ENCODE measurements around the gene LRRC75B.
"Not testable (repeated sequence)": the region's sequence is repeated elsewhere in the genome, so short reads cannot be mapped to it uniquely, and the experiment has no call there.

LRRC75B gene, protein sequence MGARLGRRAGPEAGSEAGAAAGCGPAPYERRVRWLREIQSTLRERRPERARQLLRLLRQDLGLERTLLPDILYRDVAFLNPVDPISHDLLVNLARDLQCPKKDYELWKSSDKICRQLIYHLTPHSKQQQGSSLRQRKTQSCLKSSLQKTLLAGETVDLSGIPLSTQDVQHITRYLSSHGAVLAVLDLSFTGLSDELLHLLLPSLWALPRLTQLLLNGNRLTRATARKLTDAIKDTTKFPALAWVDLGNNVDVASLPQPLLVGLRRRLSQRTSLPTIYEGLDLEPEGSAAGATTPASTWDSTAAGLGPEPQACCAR

DNA sequence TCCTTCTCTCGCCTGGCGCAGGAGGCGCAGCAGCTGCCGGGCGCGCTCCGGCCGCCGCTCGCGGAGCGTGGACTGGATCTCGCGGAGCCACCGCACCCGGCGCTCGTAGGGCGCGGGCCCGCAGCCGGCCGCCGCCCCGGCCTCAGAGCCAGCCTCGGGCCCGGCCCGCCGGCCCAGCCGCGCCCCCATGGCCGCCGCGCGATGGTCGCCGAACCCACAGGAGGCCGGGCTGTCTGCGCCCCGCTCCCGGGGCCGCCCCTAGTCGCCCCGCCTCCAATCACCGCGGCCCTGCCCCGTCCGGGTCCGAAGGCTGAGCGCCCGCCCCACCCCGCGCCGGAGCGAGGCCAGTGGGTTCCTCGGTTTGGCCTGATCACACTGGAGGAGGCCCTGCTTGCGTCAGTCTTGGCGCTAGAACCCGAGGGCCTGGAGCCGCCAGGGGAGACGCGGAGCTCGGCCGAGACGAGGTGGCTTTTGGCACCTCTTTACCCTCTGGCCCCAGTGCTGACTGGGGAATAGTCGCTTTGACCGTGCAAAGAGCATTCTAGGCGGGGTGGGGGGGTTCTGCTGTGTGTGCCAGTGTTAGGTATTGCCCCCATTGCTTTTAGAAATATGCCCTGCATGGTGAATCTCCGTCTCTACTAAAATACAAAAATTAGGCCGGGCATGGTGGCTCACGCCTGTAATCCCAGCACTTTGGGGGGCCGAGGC lies at the start of gene LRRC75B:
Gene LRRC75B (minus strand): TSS at position 223 of the 708 bp plus-strand sequence. CDS start 34 bp downstream, at position 189.
- no peak for DNase-seq

DNA sequence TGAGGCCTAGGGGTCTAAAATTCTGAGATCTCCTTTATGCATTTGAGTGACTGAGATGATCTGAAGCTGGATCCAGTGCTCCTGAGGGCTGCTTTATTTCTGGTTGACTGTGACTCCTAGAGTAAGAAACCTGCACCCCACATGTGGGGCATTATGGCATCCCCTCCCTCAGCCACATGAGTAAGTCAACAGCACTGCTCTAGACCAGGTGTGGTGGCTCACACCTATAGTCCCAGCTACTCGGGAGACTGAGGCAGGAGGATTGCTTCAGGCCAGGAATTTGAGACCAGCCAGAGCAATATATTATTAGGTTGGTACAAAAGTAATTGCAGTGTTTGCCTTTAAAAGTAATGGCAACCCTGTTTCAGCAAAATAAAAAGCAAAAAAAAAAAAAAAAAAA lies 49.4 kb upstream of the LRRC75B start:
- not testable (repeated sequence) for DNase-seq

DNA sequence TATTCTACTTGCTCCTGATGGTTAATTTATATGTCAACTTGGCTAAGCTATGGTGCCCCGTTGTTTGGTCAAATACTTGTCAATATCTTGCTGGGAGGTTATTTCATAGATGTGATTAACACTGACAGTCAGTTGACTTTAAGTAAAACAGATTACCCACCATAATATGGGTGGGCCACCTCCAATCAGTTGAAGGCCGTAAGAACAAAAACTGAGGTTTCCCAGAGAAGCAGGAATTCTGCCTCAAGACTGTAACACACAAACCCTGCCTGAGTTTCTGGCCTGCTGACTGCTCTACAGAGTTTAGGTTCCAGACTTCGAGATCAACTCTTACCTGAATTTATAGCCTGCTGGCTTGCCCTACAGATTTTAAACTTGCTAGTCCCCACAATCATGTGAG lies 43.6 kb upstream of the LRRC75B start:
- not testable (repeated sequence) for DNase-seq

DNA sequence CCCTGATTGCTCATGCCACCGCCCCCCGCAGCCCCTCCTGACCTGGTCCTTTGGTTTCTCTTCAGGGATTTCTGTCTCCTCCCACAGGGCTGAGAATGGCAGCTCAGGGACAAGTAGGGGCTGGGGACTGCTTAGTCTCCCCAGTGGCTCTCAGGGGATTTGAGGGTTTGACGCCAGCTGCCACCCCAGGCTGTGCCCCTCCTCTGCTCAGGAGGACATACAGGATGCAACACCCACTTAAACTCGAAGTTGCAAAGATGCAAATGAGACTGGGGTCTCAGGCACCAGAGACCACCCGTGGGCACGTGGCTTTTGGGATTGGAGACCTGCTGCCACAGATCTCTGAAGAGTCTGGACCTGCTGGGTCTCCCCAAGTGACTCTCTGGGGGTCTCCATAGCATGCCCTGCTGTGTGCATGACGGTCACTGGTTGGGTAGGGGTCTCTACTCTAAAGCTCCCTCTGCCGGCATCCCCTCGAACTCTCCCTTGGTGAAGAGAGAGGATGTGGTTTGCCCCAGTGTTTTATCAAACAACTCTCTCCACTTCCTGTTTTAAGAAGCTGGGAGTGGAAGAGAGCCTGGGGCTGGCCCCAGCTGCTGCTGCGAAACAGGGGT lies 42.0 kb upstream of the LRRC75B start:
- not testable (repeated sequence) for DNase-seq

DNA sequence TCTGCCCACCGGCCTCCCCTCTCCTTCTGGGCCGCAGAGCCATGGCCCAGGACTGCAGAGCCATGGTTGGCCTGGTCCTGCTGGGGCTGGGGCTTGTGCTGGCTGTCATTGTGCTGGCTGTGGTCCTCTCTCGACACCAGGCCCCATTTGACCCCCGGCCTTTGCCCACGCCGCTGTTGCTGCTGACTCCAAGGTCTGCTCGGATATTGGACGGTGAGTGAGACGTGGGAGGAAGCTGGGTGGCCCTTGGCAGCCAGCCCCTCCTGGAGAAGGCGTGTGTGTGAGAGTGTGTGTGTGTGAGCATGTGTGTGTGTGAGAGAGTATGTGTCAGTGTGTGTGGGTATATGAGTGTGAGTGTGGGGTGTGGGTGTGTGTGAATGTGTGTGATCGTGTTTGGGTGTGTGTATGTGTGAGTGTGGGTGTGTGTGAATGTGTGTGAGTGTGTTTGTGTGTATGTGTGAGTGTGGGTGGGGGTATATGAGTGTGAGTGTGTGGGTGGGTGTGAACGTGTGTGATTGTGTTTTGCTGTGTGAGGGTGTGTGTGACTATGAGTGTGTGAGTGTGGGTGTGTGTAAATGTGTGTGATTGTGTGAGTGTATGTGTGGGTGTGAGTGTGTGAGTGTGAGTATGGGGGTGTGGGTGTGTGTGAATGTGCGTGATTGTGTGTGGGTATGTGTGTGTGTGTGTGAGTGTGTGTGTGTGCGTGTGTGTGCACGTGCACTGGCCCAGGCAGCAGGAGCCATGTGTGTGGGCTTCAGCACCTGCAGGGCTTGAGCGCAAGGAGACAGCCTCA lies 40.6 kb upstream of the LRRC75B start:
- not testable (repeated sequence) for DNase-seq

DNA sequence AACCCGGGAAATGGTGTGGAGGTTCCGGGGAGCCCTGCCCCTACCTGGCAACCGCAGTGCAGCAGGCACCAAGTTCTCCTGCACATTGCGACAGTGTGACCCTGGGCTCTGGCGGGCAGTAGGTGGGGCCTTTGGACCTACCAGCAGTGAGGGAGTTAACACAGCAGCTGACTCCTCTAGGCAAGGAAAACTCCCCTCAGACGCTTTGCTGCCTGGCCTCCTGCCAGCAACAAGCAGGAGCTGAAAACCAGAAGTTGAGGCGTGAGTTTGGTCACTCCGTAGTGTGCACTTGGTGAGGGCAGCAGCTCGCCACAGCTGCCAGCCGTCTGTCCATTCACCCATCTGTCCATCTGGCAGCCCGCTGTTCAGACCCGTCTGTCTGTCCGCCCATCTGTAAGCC lies 39.8 kb upstream of the LRRC75B start:
- DNase-seq, result not testable (repeated sequence)

DNA sequence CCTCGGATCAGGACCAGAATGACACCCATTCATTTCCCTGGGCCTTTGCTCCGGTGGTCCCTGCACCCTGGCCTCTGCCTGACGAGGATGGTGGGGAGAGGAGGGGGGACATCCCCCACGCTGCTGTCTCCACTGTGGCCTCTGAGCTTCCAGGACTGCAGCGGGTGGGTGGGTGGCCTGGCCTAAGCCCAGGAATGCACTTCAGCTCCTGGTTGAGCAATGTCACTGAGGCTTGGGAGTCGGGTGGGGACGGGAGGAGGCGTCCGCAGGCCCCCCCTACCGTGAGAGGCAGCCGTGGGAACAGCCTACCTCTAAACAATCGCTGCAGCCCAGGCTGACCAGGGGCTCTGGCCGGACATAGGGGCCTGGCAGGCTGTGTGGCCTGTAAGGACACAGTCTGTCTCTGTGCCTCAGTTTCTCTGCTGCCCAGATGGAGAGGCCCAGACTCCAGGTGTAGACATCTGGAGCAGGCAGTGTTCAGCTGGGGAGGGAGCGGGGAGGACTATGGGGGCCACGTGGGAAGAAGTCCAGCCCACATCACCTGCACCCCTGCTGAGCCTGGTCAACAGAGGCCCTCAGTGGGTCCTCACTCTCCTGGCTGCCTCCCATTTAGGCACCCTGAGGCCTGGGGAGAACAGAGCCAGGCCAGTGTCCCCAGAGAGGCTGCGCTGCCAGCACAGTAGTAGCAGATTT lies 38.7 kb upstream of the LRRC75B start:
- not testable (repeated sequence) for DNase-seq

DNA sequence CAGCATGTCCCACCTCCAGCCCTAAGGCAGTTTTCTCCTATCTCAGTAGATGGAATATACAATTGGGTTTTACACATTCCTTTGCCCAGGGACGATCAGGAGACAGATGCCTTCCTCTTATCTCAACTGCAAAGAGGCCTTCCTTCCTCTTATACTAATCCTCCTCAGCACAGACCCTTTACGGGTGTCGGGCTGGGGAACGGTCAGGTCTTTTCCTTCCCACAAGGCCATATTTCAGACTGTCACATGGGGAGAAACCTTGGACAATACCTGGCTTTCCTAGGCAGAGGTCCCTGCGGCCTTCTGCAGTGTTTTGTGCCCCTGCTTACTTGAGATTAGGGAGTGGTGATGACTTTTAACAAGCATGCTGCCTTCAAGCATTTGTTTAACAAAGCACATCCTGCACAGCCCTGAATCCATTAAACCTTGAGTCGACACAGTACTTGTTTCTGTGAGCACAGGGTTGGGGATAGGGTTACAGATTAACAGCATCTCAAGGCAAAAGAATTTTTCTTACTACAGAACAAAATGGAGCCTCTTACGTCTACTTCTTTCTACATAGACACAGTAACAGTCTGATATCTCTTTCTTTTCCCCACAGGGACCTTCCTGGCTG lies 38.0 kb upstream of the LRRC75B start:
- not testable (repeated sequence) for DNase-seq

DNA sequence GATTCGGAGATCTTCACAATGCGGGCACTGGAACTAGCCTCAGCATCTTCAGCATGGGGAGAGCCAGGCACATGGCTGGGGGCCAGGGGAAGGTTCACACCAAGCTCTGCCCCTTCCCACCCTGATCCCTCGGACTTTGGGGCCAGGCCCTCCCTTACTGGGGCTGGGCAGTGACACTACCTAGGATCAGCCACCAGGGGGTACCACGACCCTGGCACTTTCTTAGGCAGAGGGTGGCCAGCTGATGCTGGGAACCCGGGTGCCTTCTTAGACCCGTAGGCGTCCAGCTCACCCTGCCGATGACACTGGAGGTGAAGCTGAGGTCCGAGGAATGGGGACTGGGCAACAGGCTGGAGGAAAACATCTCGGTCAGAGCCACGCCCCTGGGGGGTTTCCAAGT lies 36.2 kb upstream of the LRRC75B start:
- not testable (repeated sequence) for DNase-seq

DNA sequence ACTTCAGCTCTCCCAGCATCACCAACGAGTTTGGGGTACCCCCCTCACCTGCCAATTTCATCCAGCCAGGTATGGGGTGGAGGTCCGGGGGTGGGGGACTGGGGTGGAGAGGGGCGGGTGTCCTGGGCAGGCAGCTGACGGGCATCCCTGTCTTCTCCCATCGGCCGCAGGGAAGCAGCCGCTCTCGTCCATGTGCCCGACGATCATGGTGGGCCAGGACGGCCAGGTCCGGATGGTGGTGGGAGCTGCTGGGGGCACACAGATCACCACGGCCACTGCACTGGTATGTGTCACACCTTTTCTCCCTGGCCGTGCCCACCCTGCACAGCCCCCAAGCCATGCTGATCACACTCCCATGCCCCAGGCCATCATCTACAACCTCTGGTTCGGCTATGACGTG lies 35.0 kb upstream of the LRRC75B start:
- not testable (repeated sequence) for DNase-seq

DNA sequence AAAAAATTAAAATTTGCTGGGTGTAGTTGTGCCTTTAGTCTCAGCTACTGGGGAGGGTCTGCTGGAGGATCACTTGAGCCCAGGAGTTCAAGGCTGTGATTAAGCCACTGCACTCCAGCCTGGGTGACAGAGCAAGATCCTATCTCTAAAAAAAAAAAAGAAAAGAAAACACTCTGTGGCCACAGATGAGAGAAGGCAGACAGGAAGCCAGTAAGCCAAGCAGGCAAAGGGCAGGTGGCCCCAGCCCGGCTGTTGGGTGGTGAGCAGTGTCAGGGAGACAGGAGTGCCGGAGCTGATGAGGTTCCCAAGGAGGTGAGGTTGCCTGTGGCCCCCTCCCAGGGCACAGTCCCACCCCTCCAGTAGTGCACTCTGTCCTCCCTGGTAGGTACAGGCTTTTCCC lies 29.7 kb upstream of the LRRC75B start:
- DNase-seq, result not testable (repeated sequence)

DNA sequence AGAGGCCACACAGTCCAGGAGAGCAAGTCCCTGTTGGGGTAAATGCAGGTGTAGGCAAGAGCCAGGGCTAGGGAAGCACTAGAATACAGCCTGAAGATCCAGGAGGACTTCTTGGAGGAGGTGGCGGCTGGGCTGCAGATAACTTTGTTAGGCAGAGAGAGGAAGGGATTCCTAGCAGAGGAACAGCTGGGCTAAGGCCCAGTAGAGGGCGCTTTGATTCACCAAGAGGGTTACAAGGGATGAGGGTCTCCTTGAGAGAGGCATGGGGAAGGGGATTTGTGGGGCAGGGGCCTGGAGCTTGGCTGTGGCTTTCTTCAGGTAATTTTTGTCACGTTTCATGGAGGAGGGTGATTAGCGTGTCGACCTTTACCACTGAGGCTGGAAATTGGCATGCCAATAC lies 28.4 kb upstream of the LRRC75B start:
- DNase-seq, result not testable (repeated sequence)

DNA sequence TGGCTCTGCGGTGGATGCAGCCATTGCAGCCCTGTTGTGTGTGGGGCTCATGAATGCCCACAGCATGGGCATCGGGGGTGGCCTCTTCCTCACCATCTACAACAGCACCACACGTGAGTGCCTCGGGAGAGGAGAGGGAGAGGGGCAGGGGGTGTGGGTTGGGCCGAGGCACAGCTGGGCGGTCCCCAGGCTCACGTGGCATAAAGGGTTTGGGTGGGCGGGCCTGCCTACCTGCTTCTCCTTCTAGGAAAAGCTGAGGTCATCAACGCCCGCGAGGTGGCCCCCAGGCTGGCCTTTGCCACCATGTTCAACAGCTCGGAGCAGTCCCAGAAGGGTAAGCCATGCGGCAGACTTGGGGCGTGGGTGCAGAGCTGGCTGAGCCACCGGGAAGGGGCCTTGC lies 21.9 kb upstream of the LRRC75B start:
- not testable (repeated sequence) for DNase-seq

DNA sequence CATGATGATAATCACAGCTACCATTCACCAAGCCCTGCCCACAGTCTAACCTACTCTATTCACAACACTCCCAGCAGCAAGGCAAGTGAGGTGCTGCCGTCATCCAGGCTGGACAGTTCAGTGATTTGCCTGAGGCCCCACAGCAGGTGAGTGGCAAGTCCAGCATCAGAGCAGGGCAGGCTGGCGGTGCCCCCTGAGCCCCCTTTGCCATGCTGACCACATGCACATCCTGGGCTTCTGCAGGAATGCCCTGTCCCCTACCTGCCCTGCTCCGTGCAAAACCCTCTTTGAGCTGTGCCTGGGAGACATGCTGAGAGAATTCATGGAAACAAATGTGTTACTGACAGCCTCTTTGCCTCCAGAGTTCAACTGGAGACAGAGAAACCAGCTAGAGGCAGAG lies 17.0 kb upstream of the LRRC75B start:
- DNase-seq, result not testable (repeated sequence)

DNA sequence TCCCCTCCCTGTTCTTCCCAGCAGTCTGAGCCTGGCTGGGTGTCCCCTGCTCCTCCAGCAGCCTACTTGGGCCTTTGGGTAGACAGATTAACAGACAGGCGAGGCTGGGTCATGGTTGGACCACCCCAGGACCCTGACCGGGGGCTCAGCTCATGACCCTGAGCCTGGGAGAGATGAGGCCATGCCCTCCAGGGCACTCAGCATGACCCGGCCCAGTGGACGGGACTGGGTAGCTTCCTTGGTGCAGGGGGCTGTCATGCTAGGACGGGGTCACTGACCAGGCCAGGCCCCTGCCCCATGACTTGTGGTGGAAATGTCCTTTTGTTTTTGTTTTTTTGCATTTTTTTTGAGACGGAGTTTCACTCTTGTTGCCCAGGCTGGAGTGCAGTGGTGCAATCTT lies 15.5 kb upstream of the LRRC75B start:
- DNase-seq, result not testable (repeated sequence)

DNA sequence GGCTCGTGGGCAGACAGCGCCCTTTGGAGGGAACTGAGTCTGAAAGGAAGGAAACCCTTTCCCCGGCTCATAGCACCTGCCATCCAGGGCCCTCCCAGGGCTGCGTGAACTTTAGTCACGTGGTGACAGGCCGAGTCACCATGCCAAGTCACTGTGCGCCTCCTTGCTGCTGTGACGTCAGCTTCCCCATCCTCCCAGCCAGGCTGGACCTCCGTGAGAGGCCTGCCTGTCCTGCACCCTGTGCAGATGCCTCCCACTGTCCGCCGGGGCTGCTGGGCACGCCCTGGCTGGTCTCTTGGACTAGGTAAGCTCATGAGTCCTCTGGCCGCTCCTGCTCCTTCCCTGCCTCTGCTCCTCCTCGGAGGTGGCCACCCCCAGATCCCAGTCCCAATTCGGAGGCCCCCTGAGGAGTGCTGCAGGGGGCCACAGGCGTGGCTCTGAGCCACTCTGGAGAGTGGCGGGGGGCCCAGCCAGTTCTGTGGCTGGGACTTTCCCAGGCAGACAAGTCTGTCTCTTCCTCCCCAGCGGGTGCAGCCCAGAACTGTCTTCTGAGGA lies 14.6 kb upstream of the LRRC75B start:
- DNase-seq, result not testable (repeated sequence)

DNA sequence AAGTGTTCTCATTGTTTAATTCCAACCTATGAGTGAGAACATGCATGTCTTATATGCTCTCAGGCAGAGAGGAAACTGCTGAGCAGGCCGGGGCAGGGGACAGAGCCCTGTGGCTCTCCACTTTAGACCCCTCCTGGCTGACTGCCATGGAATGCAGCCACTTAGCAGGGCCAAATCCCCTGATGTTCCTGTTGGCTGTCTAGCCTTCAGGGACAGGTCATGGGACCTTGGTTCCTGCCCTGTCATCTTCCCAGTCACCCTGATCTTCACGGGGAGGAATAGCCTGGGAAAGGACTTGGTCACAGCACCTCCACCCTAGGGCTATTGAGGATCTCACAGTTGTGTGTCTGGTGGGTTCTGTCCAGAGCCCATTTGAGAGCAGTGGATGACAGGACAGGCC lies 13.5 kb upstream of the LRRC75B start:
- DNase-seq, result not testable (repeated sequence)

DNA sequence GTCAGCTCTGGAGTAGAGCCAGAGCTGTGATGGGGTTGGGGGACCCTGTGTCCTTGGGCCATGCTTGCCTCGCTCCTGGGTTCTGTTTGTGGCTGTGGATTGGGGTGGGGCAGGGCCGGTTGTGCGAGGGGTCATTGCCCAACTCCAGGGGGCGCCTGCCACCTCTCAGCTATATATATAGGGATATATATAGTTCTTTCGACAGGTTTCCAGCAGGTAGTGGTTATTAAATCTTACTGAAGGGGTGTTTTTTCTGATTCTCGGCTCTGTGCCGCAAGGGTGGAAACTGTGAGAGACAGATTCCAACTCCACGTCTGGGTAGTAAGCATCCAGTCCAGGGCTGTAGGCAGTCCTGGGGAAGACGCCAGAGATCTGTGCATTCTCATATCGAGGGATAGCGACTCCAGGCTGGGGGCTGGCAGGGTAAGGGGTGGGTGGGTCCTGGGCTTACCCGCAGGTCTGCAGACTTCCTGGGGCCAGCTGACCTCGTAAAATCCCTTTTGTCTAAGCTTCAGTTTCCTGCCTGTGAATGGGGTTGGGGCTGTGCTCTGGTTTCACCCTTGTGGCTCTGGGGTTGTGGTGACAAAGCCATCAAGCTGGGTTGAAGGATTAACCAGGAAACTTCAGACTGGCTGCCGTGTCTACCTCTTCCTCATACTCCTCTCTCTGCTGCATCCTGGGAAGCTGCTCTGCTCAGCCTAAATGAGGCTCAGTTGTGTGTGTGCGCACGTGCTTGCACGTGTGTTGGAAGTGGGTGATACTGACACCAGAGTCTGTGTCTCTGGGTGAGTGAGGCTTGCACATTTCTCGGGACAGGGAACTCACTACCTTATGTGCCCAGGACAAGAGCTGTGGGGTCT lies 11.1 kb upstream of the LRRC75B start:
- not testable (repeated sequence) for DNase-seq

DNA sequence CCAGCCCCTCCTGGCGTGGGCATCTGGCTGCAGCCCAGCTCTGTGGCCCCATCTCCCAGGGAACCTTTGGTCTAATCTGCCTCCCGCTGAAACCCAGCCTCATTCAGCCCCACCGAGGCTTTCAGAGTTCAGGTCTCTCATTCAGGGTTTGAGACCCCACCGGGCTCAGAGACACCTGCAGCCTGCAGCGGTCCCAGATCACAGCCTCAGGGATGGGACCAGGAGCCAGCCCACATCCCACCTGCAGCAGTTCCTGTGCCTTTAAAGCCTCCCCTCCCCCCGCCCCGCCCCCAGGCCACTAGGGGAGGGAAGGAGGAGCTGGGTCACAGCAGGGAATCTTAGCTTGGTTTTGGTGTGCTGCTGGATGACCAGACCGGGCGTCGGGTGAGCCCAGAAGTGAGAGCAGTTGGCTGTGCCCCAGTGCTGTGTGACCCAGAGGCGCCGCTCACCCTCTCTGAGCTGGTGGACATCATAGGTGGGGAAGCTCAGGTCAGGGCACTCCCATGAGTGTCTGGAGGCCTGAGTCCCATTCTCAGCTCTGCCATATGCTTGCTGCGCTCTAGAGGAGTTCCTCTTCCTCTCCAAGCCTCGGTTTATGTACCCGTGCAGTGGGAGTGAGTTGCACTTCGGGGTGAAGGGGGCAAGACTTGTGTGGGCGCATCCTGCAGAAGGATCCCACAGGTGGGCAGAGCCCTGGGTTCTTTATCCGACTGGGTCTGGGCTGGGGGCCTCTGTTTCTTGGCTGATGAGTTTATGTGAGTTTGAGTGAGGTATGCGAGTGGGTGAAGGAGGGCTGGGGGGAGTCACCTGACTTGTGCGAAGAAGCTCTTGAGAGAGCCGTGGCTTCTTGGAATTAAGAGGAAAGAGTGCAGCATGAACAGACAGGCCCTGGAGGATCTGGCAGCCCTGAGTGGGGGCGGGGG lies 10.2 kb upstream of the LRRC75B start, which contains the start of gene GGT1:
Gene GGT1 (plus strand): TSS at position 347 of the 923 bp plus-strand sequence. CDS start 7,889 bp downstream, outside the sequence.
- not testable (repeated sequence) for DNase-seq
